ENCODE measurements around the gene ELOVL5. TPM values are rescaled to one million over a fixed set of nuclear protein-coding genes. Genes with fewer than 3 reads are reported as not detected.

The ELOVL5 gene
- total and polyA plus RNA-seq, 10 donors: 48.8 to 113 (median 91.2) TPM

- no peak for TF ChIP-seq POLR2AphosphoS5 (IDR thresholded peaks at IDR 0.05)
- TF ChIP-seq CTCF (IDR thresholded peaks at IDR 0.05 in 8 of 11, conservative IDR thresholded peaks at IDR 0.05 in 3 of 11): no peak
- no peak for TF ChIP-seq POLR2A (IDR thresholded peaks at IDR 0.05)
- 3 to 24% (median 6%) methylated on average over 1 of the region's 1 CpG for WGBS, 5 donors
- Histone ChIP-seq H3K4me1 (peaks cover 41 to 89% (median 77%) of the 10 kb centered on the region in 6 donors), H3K9me3 (no peaks in the 10 kb centered on the region), H3K36me3 (peaks cover 0 to 12% (median 0%) of the 10 kb centered on the region in 6 donors), H3K27ac (peak overlapping the region in 4 of 8 donors; percentile 22 to 51 (median 36)), H3K27me3 (replicated peaks in 1 of 7) (no peaks in the 10 kb centered on the region), H3K4me3 (peak overlapping the region in 1 of 8 donors; percentile 32)
- intact Hi-C loops (cut with DNase I; ENCODE audit: low total_unique reads): loop anchor here (10.0 kb wide), 1 partner anchor 60 kb away; no protein-coding TSS in a partner anchor
- DNase-seq: no peak
Measured at GRCh38 chr6:53344969-53345368, 3.8 kb downstream of the ELOVL5 start.

GRCh38 chr6:53343092-53343491, 5.7 kb downstream of the ELOVL5 start:
- H3K9me3 ChIP-seq: no peaks in the 10 kb centered on the region
- no peak overlapping the region for H3K4me3 ChIP-seq
- H3K27ac ChIP-seq: peak overlapping the region in 1 of 8 donors; percentile 41
- no peak for DNase-seq
- TF ChIP-seq POLR2A (IDR thresholded peaks at IDR 0.05) (no peak), CTCF (IDR thresholded peaks at IDR 0.05 in 8 of 11, conservative IDR thresholded peaks at IDR 0.05 in 3 of 11) (no peak), POLR2AphosphoS5 (IDR thresholded peaks at IDR 0.05) (no peak)
- H3K4me1 ChIP-seq: peaks cover 47 to 98% (median 84%) of the 10 kb centered on the region in 6 donors
- 78 to 89% (median 88%) methylated on average over 3 of the region's 3 CpGs for WGBS, 5 donors
- no peaks in the 10 kb centered on the region for H3K27me3 ChIP-seq (replicated peaks in 1 of 7)
- intact Hi-C loops (cut with DNase I; ENCODE audit: low total_unique reads): loop anchor here (10.0 kb wide), 1 partner anchor 58 kb away; no protein-coding TSS in a partner anchor
- peaks cover 0 to 12% (median 0%) of the 10 kb centered on the region in 6 donors for H3K36me3 ChIP-seq

- H3K27ac ChIP-seq: peak overlapping the region in 1 of 8 donors; percentile 19
- H3K9me3 ChIP-seq: no peaks in the 10 kb centered on the region
- peaks cover 0 to 16% (median 0%) of the 10 kb centered on the region in 6 donors for H3K36me3 ChIP-seq
- DNase-seq: no peak
- peaks cover 55 to 100% (median 90%) of the 10 kb centered on the region in 6 donors for H3K4me1 ChIP-seq
- no peaks in the 10 kb centered on the region for H3K27me3 ChIP-seq (replicated peaks in 1 of 7)
- intact Hi-C loops (cut with DNase I; ENCODE audit: low total_unique reads): loop anchor here (10.0 kb wide), 1 partner anchor 57 kb away; no protein-coding TSS in a partner anchor
- 76 to 89% (median 84%) methylated on average over 2 of the region's 2 CpGs for WGBS, 5 donors
- TF ChIP-seq POLR2A (IDR thresholded peaks at IDR 0.05) (no peak), POLR2AphosphoS5 (IDR thresholded peaks at IDR 0.05) (no peak), CTCF (IDR thresholded peaks at IDR 0.05 in 8 of 11, conservative IDR thresholded peaks at IDR 0.05 in 3 of 11) (no peak)
- no peak overlapping the region for H3K4me3 ChIP-seq
Measured at GRCh38 chr6:53342217-53342616, 6.5 kb downstream of the ELOVL5 start.

- H3K27ac ChIP-seq: peak overlapping the region in 2 of 8 donors; percentile 10 to 56
- H3K4me3 ChIP-seq: no peak overlapping the region
- 73 to 93% (median 80%) methylated on average over 2 of the region's 2 CpGs for WGBS, 5 donors
- no peaks in the 10 kb centered on the region for H3K27me3 ChIP-seq (replicated peaks in 1 of 7)
- H3K4me1 ChIP-seq: peaks cover 61 to 100% (median 95%) of the 10 kb centered on the region in 6 donors
- TF ChIP-seq POLR2A (IDR thresholded peaks at IDR 0.05) (no peak), CTCF (IDR thresholded peaks at IDR 0.05 in 8 of 11, conservative IDR thresholded peaks at IDR 0.05 in 3 of 11) (no peak), POLR2AphosphoS5 (IDR thresholded peaks at IDR 0.05) (no peak)
- intact Hi-C loops (cut with DNase I; ENCODE audit: low total_unique reads): loop anchor here (10.0 kb wide), 1 partner anchor 56 kb away; no protein-coding TSS in a partner anchor
- no peak for DNase-seq
- H3K9me3 ChIP-seq: no peaks in the 10 kb centered on the region
- H3K36me3 ChIP-seq: peaks cover 0 to 15% (median 0%) of the 10 kb centered on the region in 6 donors
Measured at GRCh38 chr6:53340536-53340935, 8.2 kb downstream of the ELOVL5 start.

All from spleen (tissue), 11 donors.